NCI-H748 (cell line): Measurements from ENCODE around the gene PDE4D.
"Not testable (repeated sequence)": the region's sequence is repeated elsewhere in the genome, so short reads cannot be mapped to it uniquely, and the experiment has no call there.

ENCODE experiments used
- DNase-seq: peaks from one replicate; lab custom pipeline; 2025; ENCODE audit not compliant: unreplicated experiment; lab: John Stamatoyannopoulos, UW

Gene PDE4D

GRCh38 chr5:59312223-59312622 is 581.3 kb downstream of the PDE4D start:
- peak; percentile 4 for DNase-seq

GRCh38 chr5:59308685-59309084 is 584.8 kb downstream of the PDE4D start:
- DNase-seq: not testable (repeated sequence)

- peak; percentile 31 for DNase-seq
Measured at GRCh38 chr5:59303289-59303716, 590.2 kb downstream of the PDE4D start.

GRCh38 chr5:59302509-59302908 is 591.0 kb downstream of the PDE4D start:
- DNase-seq: not testable (repeated sequence)

GRCh38 chr5:59301727-59302126 is 591.8 kb downstream of the PDE4D start:
- no peak for DNase-seq

GRCh38 chr5:59300930-59301329 is 592.6 kb downstream of the PDE4D start:
- no peak for DNase-seq

GRCh38 chr5:59299006-59299405 is 594.5 kb downstream of the PDE4D start:
- no peak for DNase-seq

- no peak for DNase-seq
Measured at GRCh38 chr5:59296317-59297264, 596.9 kb downstream of the PDE4D start.

- no peak for DNase-seq
Measured at GRCh38 chr5:59293700-59294099, 599.8 kb downstream of the PDE4D start.

GRCh38 chr5:59291941-59292340 is 601.6 kb downstream of the PDE4D start:
- DNase-seq: no peak

- DNase-seq: no peak
Measured at GRCh38 chr5:59287884-59288283, 605.6 kb downstream of the PDE4D start.

GRCh38 chr5:59287361-59287760 is 606.2 kb downstream of the PDE4D start:
- no peak for DNase-seq

GRCh38 chr5:59286510-59286909 is 607.0 kb downstream of the PDE4D start:
- no peak for DNase-seq

GRCh38 chr5:59285300-59286016 is 608.1 kb downstream of the PDE4D start:
- DNase-seq: no peak

- DNase-seq: no peak
Measured at GRCh38 chr5:59282726-59283125, 610.8 kb downstream of the PDE4D start.

- no peak for DNase-seq
Measured at GRCh38 chr5:59279979-59280378, 613.5 kb downstream of the PDE4D start.

- peak; percentile 10 for DNase-seq
Measured at GRCh38 chr5:59276917-59277372, 616.6 kb downstream of the PDE4D start.

GRCh38 chr5:59276325-59276675 is 617.2 kb downstream of the PDE4D start:
- no peak for DNase-seq

GRCh38 chr5:59275510-59276324 is 617.8 kb downstream of the PDE4D start:
- no peak for DNase-seq

GRCh38 chr5:59275170-59275509 is 618.4 kb downstream of the PDE4D start:
- DNase-seq: no peak

- no peak for DNase-seq
Measured at GRCh38 chr5:59274106-59274636, 619.4 kb downstream of the PDE4D start.
